GM12891 (cell line): ENCODE data around the gene CACNG4.

Source experiments
- POLR2A ChIP-seq: IDR thresholded peaks from 2 replicates; pipeline ENCODE4 v1.6.1; 2011; ENCODE audit warnings: low read depth, low read length, control low read depth
- TAF1 ChIP-seq: IDR thresholded peaks from 2 replicates; pipeline ENCODE4 v1.6.1; 2011; ENCODE audit warnings: low read depth, low read length, control low read depth

DNA sequence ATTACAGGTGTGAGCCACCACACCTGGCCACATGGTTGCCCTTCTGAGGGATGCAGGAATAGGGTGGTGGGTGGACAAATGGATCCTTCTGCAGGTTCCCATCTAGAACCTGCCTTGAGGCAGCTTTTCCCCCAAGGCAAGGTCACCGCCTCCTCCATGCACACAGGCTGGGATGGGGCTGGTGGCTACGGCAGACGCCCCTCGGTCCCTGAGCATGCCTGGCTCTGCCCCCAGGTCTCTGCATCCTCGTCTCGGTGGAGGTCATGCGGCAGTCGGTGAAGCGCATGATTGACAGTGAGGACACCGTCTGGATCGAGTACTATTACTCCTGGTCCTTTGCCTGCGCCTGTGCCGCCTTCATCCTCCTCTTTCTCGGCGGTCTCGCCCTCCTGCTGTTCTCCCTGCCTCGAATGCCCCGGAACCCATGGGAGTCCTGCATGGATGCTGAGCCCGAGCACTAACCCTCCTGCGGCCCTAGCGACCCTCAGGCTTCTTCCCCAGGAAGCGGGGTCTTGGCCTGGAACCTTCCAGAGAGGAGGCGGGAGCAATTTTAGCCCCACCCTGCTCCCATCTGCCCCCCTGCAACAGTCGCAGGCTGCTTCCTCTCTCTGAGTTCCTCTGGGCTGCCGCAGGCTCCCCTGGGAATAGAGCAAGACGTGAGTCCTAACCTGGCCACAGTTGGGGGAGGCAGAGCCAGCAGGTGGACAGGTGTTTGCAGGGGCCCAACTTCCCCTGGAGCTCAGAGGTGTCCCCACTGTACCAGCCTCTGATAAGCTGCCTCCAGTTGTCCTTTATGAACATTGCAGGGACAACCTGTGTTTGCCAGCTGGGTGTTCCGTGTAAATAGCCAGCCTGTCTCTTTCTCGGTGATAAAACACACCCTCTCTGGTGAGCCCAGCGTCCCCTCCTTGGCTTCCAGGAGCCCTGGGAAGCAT is 91.6 kb downstream of the CACNG4 start:
- TF ChIP-seq POLR2A, result no peak
- no peak for TF ChIP-seq TAF1
